H54 (cell line): ENCODE results near the gene FAS.
A peak's percentile ranks its signal among the peaks of the same experiment; 100 is the strongest.
"Not testable (repeated sequence)": the region's sequence is repeated elsewhere in the genome, so short reads cannot be mapped to it uniquely, and the experiment has no call there.

Experiments used
- DNase-seq: peaks from one replicate; pipeline ENCODE4 v3.0.0; 2011; ENCODE audit warnings: low spot score, mixed read lengths; ENCODE audit not compliant: insufficient read length
- FAIRE-seq: peaks from 3 replicates; lab custom pipeline; 2011; peaks lifted over from hg19 to GRCh38; lab: Jason Lieb, UNC
- POLR2A ChIP-seq: IDR thresholded peaks from 2 replicates; pipeline ENCODE4 v1.6.1; 2011; ENCODE audit warnings: low read depth, mild to moderate bottlenecking, low read length

FAS gene

DNA sequence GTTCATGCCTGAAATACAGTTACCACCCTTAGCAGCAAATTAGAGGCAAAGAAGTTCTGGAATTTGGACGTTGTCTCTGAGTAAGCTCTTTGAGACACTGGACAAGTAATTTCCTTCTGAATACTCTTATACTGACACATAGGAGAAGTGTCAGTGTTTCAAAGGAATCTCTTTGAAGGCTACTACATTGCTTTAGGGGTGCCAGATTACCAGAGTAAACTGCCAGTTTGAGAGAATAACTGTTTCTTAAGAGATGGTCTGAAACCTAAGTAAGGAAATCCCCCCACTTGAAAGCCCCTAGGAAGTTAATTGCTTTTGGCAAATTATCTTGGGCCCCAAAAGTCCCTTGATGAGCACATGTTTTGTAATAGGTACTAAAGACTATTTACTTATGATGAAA, 3.4 kb downstream of the FAS start:
- no peak for TF ChIP-seq POLR2A
- DNase-seq (no peak), FAIRE-seq (peak; percentile 76)

DNA sequence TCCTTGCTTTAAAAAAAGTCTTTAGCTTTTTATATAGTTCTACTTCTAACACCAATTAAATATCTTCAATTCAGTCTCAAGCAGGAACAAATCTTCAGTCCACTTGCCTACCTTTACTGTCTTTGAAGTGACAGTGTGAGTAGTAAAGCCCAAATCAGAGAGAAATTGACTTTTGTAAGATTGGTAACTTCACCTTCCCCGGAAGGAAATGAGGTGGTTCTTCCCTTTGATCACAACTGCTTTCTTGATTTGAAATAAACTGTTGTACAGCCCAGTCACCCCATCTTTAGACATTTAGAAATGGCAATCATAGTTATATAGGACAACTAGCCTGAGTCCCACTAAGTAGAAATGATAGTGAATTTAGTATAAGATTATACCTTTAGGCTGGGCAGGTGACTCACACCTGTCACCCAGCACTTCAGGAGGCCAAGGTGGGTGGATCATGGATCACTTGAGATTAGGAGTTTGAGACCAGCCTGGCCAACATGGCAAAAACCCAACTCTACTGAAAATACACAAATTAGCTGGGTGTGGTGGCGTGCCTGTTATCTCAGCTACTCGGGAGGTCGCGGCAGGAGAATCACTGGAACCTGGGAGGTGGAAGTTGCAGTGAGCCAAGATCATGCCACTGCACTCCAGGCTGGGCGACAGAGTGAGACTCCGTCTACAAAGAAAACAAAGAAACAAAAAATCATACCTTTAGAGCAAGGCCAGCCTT, 4.7 kb downstream of the FAS start:
- TF ChIP-seq POLR2A: no peak
- FAIRE-seq: peak; percentile 6
- DNase-seq: no peak

DNA sequence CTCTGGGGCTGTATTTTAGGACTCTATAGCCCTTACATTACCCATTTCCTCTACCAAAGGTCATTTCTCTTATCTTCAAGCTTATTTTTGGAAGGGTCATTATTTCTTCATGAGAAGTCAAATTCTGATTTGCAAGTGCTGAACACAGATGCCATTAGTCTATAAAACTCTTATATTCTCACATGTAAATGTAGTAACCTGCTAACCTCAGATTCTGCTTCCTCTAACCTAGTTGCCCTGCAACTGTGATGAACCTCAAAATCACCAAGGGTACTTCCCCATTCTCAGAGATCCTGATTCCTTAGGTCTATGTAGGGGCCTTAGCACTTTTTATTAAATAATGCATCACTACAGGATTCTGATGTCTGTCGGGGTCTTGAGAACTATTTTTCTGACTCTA, 6.3 kb downstream of the FAS start:
- TF ChIP-seq POLR2A: no peak
- no peak for DNase-seq
- FAIRE-seq: peak; percentile 53

DNA sequence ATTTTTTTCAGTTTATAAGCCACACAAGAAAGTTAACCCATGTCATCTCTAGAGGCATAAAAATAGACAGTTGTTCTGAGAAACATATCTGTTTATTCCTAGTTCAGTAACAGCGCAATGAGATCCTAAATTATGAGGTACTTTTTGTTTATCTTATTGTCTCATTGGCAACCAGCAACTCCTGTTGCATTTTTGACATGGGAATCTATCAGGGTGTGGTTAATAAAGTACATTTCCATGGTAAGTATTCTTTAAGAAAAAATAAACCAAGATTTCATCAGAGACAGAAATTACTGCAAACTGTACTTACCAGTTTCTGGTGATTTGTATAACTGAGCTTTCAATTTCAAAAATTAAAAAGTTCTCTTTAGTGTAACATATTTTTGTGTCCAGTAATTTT, 9.0 kb downstream of the FAS start:
- DNase-seq (no peak), FAIRE-seq (peak; percentile 91)
- no peak for TF ChIP-seq POLR2A

DNA sequence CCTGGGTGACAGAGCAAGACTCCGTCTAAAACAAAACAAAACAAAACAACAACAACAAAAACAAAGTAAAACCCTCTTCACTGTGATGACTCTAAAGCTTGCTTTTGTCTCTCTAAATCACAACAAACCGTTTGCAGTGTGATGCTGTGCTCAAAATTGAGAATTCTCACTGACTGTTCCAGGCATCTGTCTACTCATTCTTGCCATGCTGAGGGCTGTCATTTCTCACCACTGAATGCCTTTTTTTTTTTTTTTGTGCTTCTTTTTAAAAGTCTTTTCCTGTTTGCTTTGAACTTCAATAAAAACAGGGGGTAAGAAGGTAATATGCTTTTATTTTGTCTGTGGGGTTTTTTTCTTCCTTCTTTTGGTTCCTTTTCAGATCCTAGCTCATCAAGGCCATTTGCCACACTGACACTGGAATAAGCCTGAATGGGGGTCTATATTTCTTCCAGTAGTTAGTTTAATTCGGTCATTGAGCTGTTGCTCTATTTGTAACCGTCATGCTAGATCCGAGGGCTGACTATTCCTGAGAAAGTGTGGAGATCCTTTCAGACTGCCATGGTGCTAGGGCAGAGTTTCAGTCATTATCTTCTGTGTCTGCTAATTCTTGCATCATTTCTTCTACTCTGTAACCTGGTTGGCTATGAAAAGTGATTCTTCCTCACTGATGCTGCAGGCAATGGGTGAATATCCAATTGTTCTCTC, 10.6 kb downstream of the FAS start:
- FAIRE-seq: peak; percentile 81
- no peak for TF ChIP-seq POLR2A

DNA sequence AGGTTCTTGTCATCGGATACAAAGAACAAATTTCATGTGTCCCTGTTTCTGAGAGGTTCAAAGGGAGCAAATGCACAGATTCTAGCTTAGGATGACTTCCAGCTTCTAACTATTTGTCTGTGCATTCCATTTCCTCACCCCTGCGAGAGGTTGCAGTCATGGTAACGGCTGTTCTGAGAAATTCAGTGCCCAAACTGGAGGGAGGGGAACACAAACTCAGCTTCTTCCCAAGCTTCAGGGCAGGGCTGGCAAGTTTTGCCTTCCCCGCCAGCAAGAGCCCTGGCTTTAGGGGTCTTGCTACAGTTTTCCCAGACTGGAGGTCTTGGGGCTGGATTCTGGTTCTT, 11.1 kb downstream of the FAS start:
- peak; percentile 61 for FAIRE-seq
- no peak for TF ChIP-seq POLR2A
- no peak for DNase-seq

More for the DNA sequence above, 10.6 kb downstream of the FAS start:
- no peak for DNase-seq

DNA sequence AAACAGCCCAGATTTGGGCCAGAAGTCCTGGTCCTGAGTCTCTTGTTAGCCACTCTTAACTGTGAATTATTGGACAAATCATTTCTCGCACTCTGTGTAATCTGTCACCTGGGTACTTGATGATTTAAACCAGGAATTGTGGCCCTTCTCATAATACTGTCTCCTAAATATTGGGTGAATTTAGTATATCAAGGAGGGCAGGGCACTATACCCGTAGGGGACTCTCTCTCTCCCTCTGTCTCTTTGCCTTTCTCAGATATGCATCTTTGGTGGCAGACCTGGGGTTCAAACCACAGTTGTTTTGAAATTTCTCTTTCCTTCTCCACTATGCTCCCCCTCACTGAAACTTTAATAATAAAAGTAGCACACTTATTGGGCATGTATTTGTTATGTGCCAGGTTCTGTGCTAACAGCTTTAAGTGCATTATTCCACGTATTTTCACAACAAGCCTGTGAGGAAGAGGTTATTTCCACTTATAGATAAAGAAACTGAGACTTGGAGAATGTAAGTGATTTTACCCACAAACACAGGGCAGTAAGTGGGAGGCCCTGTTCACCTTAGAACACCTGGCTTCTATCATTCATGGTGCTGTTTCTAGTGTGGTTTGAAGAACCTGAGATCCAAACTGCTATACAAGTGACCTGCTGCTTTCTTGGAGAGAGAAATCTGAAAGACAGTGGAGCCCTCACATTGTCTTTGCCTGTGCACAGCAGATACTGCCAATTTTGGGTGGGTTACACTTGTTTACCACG, 11.8 kb downstream of the FAS start:
- FAIRE-seq (peak; percentile 48), DNase-seq (no peak)
- no peak for TF ChIP-seq POLR2A

DNA sequence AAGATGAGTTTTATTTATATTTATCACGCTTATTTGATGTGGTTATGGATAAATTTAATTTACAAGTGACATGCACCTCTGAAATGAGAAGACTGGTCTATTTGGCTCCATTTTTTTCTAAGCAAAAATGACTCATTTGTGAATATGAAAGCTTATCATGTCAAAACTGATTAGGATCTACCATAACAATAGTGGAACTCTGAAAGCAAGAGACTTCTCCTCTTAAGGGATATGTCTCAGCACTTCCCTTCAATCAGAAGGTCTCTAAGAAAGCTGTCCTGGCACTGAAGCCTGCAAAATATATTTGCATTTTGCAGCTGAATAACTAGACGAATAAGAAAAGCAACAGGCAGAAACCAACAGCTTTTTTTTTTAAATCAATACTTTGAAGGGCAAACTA, 12.7 kb downstream of the FAS start:
- DNase-seq (no peak), FAIRE-seq (peak; percentile 68)
- no peak for TF ChIP-seq POLR2A

DNA sequence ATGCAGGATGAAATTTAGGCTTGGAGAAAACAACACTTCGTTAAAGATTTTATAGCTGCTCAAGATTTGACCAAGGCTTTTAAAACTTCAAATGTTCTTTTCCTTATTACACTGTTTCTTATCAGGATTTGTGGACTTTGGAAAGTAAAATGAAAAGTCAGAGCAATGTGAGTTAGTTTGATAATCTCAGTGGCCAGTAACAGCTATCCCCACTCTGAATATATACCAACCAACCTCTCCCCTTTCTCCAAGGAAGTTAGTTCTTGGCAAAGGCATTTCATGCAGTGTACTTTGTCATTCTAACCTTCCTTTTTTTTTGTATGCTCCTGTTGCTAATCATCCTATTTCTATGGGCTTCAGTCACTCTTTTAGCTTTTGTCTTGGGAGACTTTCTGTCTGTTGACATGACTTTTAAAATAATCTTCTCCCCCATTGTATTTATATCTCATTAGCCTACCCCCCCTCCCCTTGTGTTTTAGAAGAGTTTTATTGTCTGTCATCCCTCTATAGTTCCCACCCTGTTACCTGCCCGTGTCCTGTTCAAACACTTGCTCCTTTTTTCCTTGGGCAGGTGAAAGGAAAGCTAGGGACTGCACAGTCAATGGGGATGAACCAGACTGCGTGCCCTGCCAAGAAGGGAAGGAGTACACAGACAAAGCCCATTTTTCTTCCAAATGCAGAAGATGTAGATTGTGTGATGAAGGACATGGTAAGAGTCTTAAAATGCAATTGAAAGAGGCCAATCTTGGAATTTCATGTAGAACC, 16.7 kb downstream of the FAS start:
- no peak for TF ChIP-seq POLR2A
- peak; percentile 33 for FAIRE-seq
- no peak for DNase-seq

DNA sequence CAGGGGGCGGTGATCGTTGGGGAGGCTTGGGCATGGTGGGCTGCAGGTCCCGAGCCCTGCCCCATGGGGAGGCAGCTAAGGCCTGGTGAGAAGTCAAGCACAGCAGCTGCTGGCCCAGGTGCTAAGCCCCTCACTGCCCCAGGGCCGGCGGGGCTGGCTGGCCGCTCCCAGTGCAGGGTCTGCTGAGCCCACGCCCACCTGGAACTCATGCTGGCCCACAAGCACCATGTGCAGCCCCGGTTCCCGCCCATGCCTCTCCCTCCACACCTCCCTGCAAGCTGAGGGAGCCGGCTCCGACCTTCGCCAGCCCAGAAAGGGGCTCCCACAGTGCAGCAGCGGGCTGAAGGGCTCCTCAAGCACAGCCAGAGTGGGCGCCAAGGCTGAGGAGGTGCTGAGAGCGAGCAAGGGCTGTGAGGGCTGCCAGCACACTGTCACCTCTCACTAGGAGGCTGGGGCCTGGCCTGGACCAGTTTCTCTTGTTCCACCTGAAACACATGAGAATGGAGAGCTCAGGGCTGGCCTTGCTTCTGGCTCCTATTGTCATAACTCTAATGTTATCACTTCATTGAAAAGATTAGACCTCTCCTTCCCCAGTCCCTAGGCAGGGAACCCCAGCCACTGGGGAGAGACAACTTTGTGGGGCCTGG, 28.2 kb downstream of the FAS start:
- DNase-seq, FAIRE-seq: not testable (repeated sequence)

DNA sequence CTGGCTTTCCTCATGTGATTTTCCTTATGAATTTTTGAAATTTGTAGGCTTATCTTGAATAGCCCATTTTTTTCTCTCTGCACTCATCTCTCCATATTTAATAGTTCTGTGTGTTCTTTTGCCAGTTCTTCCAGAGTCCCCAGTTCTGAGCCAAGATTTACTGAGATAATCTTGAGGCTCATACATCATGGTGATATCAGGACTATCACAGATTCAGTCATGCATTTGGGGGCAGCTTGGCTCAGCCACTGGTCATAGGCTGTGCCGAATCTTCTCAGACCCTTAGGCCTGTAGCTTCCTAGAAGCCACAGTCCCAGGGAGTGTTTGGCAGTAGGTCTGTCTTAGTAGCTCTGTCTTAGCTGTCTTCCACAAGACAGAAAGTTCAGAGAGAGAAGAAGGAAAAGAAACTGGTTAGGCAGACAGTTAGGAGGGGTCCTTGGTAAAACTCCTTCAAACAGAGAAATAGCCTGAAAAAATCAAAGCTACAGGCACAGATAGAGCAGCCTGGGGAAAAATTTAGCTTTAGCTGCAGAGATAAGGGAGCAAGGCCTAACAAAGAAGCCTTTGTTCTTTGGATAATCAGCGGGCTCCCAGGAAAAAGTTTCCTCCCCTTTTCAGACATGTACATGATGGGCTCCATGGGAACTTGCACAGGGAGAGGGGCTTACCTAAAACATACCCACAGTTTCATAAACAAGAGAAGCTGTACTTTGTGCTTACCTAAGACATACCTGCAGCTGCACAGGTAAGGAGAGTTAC, 29.1 kb downstream of the FAS start:
- no peak for TF ChIP-seq POLR2A
- DNase-seq: no peak
- FAIRE-seq: no peak

DNA sequence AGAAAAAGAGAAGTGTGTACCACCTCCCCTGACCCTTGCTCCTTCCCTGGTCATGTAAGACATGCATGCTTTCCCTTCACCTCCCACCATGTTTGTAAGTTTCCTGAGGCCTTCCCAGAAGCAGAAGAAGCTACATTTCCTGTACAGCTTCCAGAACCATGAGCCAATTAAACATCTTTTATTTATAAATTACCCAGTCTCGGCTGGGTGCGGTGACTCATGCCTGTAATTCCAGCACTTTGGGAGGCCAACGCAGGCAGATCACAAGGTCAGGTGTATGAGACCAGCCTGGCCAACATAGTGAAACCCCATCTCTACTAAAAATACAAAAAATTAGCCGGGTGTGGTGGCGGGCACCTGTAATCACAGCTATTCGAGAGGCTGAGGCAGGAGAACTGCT, 30.9 kb downstream of the FAS start:
- DNase-seq, FAIRE-seq: not testable (repeated sequence)

DNA sequence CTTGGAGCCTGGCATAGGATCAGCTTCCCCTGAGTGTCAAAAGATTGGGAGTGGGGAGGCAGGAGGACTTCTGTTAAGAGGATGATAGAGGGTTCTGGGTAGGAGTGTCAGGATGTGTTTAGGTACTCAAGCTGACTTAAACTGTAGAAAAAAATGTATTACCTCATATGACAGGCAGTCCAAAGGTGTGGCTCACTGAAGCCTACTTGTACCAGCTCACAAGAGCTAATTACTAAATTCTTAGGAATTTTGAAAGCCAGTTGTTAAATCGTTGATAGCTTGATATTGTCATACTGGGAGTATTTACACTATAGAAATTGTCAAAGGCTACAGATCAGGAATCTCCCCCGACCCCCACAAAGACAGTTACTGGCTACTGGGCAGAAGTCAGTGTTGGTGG, 32.1 kb downstream of the FAS start:
- no peak for FAIRE-seq

More for the DNA sequence above, 32.1 kb downstream of the FAS start:
- DNase-seq: no peak
- no peak for TF ChIP-seq POLR2A
